CD14-positive monocyte (primary cell): ENCODE results near the gene PRRT1. TPM values are rescaled to one million over a fixed set of nuclear protein-coding genes. Genes with fewer than 3 reads are reported as not detected.

Experiments used
- DNase-seq, 3 donors: peaks; one replicate each; pipeline ENCODE4 v3.0.0-alpha.2; 2011 to 2022
- H2AFZ ChIP-seq: 2 replicates; pipeline ENCODE4 v1.6.0; 2012; ENCODE audit warnings: mild to moderate bottlenecking, low read depth, low read length, inconsistent platforms; ENCODE audit not compliant: insufficient read depth, poor library complexity, severe bottlenecking
- H3K27ac ChIP-seq, 2 donors: 1 replicate in 1 of 2; 2 replicates in 1 of 2; pipeline ENCODE4 v1.5.1; 2012 to 2013; ENCODE audit warnings: low read length in 2 of 2, control low read depth in 1 of 2, inconsistent platforms in 1 of 2, low read depth in 1 of 2, mild to moderate bottlenecking in 1 of 2
- H3K27me3 ChIP-seq, 2 donors: one replicate each; pipeline versions ENCODE4 v1.6.0 to v1.6.1; 2011 to 2013; ENCODE audit warnings: low read length in 2 of 2; ENCODE audit not compliant: control insufficient read depth in 2 of 2, insufficient read depth in 2 of 2
- H3K36me3 ChIP-seq, 2 donors: replicated peaks in 1 of 2; 1 replicate in 1 of 2; 2 replicates in 1 of 2; pipeline versions ENCODE4 v1.5.1 to v1.6.1; 2012 to 2013; ENCODE audit warnings: low read length in 2 of 2, control low read depth in 1 of 2, inconsistent platforms in 1 of 2, mild to moderate bottlenecking in 1 of 2; ENCODE audit not compliant: insufficient read depth in 2 of 2, control insufficient read depth in 1 of 2
- H3K4me1 ChIP-seq, 2 donors: 1 replicate in 1 of 2; 2 replicates in 1 of 2; pipeline versions ENCODE4 v1.5.1 to v1.6.1; 2012 to 2013; ENCODE audit warnings: low read length in 2 of 2, control low read depth in 1 of 2, inconsistent platforms in 1 of 2, mild to moderate bottlenecking in 1 of 2, moderate library complexity in 1 of 2; ENCODE audit not compliant: insufficient read depth in 2 of 2, control insufficient read depth in 1 of 2
- H3K4me2 ChIP-seq: replicated peaks from 2 replicates; pipeline ENCODE3; 2012; ENCODE audit warnings: low read length, moderate library complexity, mild to moderate bottlenecking; ENCODE audit not compliant: poor library complexity, severe bottlenecking; ENCODE audit errors: extremely low read depth
- H3K4me3 ChIP-seq, 3 experiments: fragments of 200-600 bp in 1 of 3; sonication (generic) in 1 of 3; replicated peaks in 1 of 3; 1 replicate in 2 of 3; 2 replicates in 1 of 3; pipeline ENCODE4 v1.5.1; 2011 to 2013; ENCODE audit warnings: low read length in 3 of 3, mild to moderate bottlenecking in 3 of 3, control low read depth in 2 of 3, low read depth in 2 of 3, inconsistent platforms in 1 of 3, moderate library complexity in 1 of 3
- H3K79me2 ChIP-seq: 2 replicates; pipeline ENCODE4 v1.6.0; 2012; ENCODE audit warnings: mild to moderate bottlenecking, control low read depth, inconsistent platforms, low read length, moderate library complexity; ENCODE audit not compliant: insufficient read depth
- H3K9ac ChIP-seq: 2 replicates; pipeline ENCODE4 v1.6.0; 2017; ENCODE audit warnings: low read length, mild to moderate bottlenecking; ENCODE audit not compliant: insufficient read depth, poor library complexity, severe bottlenecking
- H3K9me3 ChIP-seq, 2 donors: replicated peaks in 1 of 2; 1 replicate in 1 of 2; 2 replicates in 1 of 2; pipeline versions ENCODE4 v1.5.1 to v1.6.1; 2012 to 2013; ENCODE audit warnings: low read length in 2 of 2, control low read depth in 1 of 2; ENCODE audit not compliant: control insufficient read depth in 1 of 2, insufficient read depth in 1 of 2
- H4K20me1 ChIP-seq: 2 replicates; pipeline ENCODE4 v1.6.0; 2012; ENCODE audit warnings: mild to moderate bottlenecking, low read length, control low read depth, moderate library complexity; ENCODE audit not compliant: insufficient read depth
- H3K27ac Mint-ChIP-seq, 7 donors: one replicate each; pipeline ENCODE4 v1.8.0; 2020; ENCODE audit warnings: mild to moderate bottlenecking in 7 of 7, mixed read lengths in 7 of 7, moderate library complexity in 6 of 7, inconsistent platforms in 2 of 7
- H3K27me3 Mint-ChIP-seq, 3 donors: one replicate each; pipeline ENCODE4 v1.8.0; 2021 to 2022; ENCODE audit warnings: low read depth in 3 of 3, mild to moderate bottlenecking in 3 of 3, mixed read lengths in 3 of 3, moderate library complexity in 3 of 3, inconsistent platforms in 1 of 3
- H3K36me3 Mint-ChIP-seq, 2 donors: one replicate each; pipeline ENCODE4 v1.8.0; 2020; ENCODE audit warnings: mixed read lengths in 2 of 2, inconsistent platforms in 1 of 2, mild to moderate bottlenecking in 1 of 2
- H3K4me1 Mint-ChIP-seq: one replicate; pipeline ENCODE4 v1.8.0; 2020; ENCODE audit warnings: mild to moderate bottlenecking, mixed read lengths
- H3K4me3 Mint-ChIP-seq, 2 donors: one replicate each; pipeline ENCODE4 v1.8.0; 2020; ENCODE audit warnings: mild to moderate bottlenecking in 2 of 2, mixed read lengths in 2 of 2, moderate library complexity in 1 of 2
- H3K9me3 Mint-ChIP-seq, 7 donors: one replicate each; pipeline ENCODE4 v1.8.0; 2020 to 2022; ENCODE audit warnings: mixed read lengths in 7 of 7, mild to moderate bottlenecking in 6 of 7, moderate library complexity in 6 of 7, inconsistent platforms in 2 of 7
- WGBS: methylation state at CpG from one replicate; pipeline ENCODE4 v1.1.5; 2013; ENCODE audit warnings: missing lambda C conversion rate; ENCODE audit not compliant: insufficient coverage; 5-methylcytosine and 5-hydroxymethylcytosine counted together
- intact Hi-C, 2 donors: fragments of 100-400 bp; cut with micrococcal nuclease; formaldehyde crosslinking; loops; one replicate each; pipeline versions ENCODE4 v1.15.0 to v1.15.1; 2023
- polyA plus RNA-seq, 3 donors: library from polyadenylated mRNA; depleted of rRNA in 1 of 3; unstranded in 2 of 3; stranded (reverse) in 1 of 3; fragments of 300-500 nt in 2 of 3; fragments of >200 nt in 1 of 3; fragmentation: Illumina TruSeq in 2 of 3; gene quantifications; 1 replicate in 2 of 3; 2 replicates in 1 of 3; pipeline ENCODE4 v1.2.3, GENCODE V29; 2012 to 2021
- TF ChIP-seq, protein P1 (sequence below): fragments of 200-600 bp; IDR thresholded peaks from one replicate; pipeline ENCODE4 v1.8.0; 2022; ENCODE audit warnings: antibody characterized with exemption, mild to moderate bottlenecking

Gene PRRT1
- polyA plus RNA-seq, 3 donors: not detected

DNA sequence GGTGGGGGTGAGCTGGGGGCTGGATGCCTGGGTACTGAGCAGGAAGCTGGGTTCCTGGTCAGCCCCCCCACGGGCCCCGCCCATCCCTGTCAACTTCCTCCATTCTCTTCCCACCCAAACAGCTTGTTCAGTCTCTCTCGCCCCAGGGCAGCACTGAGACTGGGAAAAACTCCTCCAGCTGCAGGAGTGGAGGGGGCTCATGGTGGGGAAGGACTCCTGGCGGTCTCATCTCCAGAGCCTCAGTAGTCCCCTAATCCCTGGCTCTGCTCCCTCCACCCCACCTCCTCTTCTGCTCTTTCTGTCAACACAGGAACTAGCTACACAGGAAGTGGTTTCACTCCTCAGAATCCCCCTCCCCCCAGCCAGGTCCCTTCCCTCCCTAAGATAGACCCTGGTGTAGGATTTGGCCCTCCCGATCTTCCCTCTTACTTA is 40.9 kb upstream of the PRRT1 start, which contains the start of gene GPSM3:
Gene GPSM3, minus strand, starts transcription at position 36 of the 432 bp plus-strand sequence. CDS start 130 bp downstream, outside the sequence.
- H3K9ac ChIP-seq: peak within 1 kb of the TSS; percentile 84
- WGBS: no CpG with 5 or more reads among the region's 5 CpGs
- DNase-seq: peak; percentile 69 to 76 (median 74)
- H3K9me3 ChIP-seq: no peaks in the 10 kb centered on the region
- H4K20me1 ChIP-seq: peaks cover 4% of the 10 kb centered on the region
- TF ChIP-seq, protein P1, sequence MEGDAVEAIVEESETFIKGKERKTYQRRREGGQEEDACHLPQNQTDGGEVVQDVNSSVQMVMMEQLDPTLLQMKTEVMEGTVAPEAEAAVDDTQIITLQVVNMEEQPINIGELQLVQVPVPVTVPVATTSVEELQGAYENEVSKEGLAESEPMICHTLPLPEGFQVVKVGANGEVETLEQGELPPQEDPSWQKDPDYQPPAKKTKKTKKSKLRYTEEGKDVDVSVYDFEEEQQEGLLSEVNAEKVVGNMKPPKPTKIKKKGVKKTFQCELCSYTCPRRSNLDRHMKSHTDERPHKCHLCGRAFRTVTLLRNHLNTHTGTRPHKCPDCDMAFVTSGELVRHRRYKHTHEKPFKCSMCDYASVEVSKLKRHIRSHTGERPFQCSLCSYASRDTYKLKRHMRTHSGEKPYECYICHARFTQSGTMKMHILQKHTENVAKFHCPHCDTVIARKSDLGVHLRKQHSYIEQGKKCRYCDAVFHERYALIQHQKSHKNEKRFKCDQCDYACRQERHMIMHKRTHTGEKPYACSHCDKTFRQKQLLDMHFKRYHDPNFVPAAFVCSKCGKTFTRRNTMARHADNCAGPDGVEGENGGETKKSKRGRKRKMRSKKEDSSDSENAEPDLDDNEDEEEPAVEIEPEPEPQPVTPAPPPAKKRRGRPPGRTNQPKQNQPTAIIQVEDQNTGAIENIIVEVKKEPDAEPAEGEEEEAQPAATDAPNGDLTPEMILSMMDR: no peak
- H3K4me1 ChIP-seq: peaks cover 67 to 75% of the 10 kb centered on the region in 2 donors
- peak within 1 kb of the TSS; percentile 74 to 98 (median 81) for H3K4me3 ChIP-seq
- H3K27ac ChIP-seq: peak within 1 kb of the TSS; percentile 89 to 95
- Mint-ChIP-seq H3K4me3 (peak within 1 kb of the TSS; percentile 96 to 98), H3K36me3 (peaks cover 18 to 28% of the 10 kb centered on the region in 2 donors), H3K4me1 (peaks cover 68% of the 10 kb centered on the region), H3K27ac (peak within 1 kb of the TSS; percentile 96 to 99 (median 98)), H3K9me3 (peaks cover 0 to 3% (median 0%) of the 10 kb centered on the region in 7 donors), H3K27me3 (peaks cover 0 to 6% (median 0%) of the 10 kb centered on the region in 3 donors)
- H2AFZ ChIP-seq: peak within 1 kb of the TSS; percentile 66
- H3K4me2 ChIP-seq: peak within 1 kb of the TSS; percentile 100
- H3K27me3 ChIP-seq: no peaks in the 10 kb centered on the region
- intact Hi-C loops: loop anchor here in 1 of 2 donors (5.0 kb wide), 1 partner anchor 60 kb away; the partner anchor contains the start of gene FKBPL
- H3K36me3 ChIP-seq: peaks cover 6 to 17% of the 10 kb centered on the region in 2 donors
- peaks cover 72% of the 10 kb centered on the region for H3K79me2 ChIP-seq

DNA sequence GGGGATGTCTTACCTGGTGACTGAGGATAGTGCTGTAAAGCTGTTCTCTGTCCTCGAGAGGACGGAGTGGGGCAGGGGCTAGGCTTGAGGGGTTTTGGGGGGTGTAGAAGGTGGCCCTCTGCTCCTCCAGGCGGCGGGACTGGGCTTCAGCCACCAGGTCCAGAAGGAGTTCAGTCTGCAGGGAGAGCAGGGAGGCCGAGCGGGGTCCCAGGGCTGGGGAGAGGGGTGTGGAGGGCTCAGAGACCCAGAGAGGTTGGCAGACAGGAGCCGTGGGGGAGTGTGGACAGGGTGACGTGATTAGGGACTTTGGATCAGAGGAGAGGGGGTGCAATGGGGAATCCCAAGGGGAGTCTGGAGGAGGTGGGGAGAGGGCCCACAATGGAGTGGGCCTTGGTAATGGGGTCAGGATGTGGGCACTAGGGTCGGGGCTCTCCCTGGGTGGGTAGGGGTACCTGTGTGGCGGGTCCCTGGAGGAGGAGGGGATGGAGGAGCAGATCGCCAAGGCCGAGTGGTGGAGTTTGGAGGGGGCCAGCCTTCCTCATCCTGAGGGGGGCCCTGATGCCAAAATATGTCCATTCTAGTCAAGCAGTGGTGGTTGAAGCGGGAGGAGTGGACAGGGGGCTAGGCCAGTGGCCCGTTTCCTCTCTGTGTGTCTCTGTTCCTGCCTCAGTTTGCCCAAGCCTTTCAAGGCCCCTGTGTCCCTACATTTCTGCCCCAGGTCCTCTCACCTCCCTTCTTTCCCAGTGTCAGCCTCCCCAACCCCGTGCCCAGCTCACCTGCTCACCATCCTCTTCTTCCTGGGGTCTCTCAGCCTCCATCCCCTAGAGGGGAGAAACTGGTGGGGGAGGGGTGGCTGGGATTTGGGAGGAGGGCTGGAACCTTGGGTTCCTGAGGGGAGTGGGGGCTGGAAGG is 40.2 kb upstream of the PRRT1 start:
- peak overlapping the region; percentile 96 to 99 (median 98) for H3K27ac Mint-ChIP-seq
- peak in 1 of 3 donors; percentile 47 for DNase-seq

More for the DNA sequence above, 40.2 kb upstream of the PRRT1 start:
- H3K4me3 ChIP-seq: peak overlapping the region; percentile 74 to 98 (median 81)
- H4K20me1 ChIP-seq: peaks cover 7% of the 10 kb centered on the region
- Mint-ChIP-seq H3K36me3 (peaks cover 25 to 35% of the 10 kb centered on the region in 2 donors), H3K4me1 (peaks cover 68% of the 10 kb centered on the region), H3K9me3 (peaks cover 0 to 3% (median 0%) of the 10 kb centered on the region in 7 donors), H3K27me3 (peaks cover 0 to 6% (median 0%) of the 10 kb centered on the region in 3 donors), H3K4me3 (peak overlapping the region; percentile 96 to 98)
- 42% methylated on average over 12 of the region's 15 CpGs for WGBS
- H3K27ac ChIP-seq: peak overlapping the region; percentile 89 to 95
- H3K36me3 ChIP-seq: peaks cover 13 to 24% of the 10 kb centered on the region in 2 donors
- no peaks in the 10 kb centered on the region for H3K9me3 ChIP-seq
- intact Hi-C loops: loop anchor here in 1 of 2 donors (5.0 kb wide), 1 partner anchor 60 kb away; the partner anchor contains the start of gene FKBPL
- TF ChIP-seq, protein P1: no peak
- no peak overlapping the region for H2AFZ ChIP-seq
- peaks cover 79% of the 10 kb centered on the region for H3K79me2 ChIP-seq
- peak overlapping the region; percentile 100 for H3K4me2 ChIP-seq
- H3K9ac ChIP-seq: peak overlapping the region; percentile 84
- peaks cover 68 to 75% of the 10 kb centered on the region in 2 donors for H3K4me1 ChIP-seq
- H3K27me3 ChIP-seq: no peaks in the 10 kb centered on the region
